KOPT-K1 (cell line): ENCODE measurements around the gene MASP1.
"Not testable (repeated sequence)": the region's sequence is repeated elsewhere in the genome, so short reads cannot be mapped to it uniquely, and the experiment has no call there.

Experiments used
- H3K27ac ChIP-seq: fragments of 200-600 bp; sonication (generic); 2 replicates; pipeline ENCODE4 v1.5.1; 2016; ENCODE audit warnings: antibody characterized with exemption, mild to moderate bottlenecking, low read depth, low read length; ENCODE audit not compliant: poor library complexity, severe bottlenecking
- H3K36me3 ChIP-seq: fragments of 200-600 bp; sonication (generic); 2 replicates; pipeline ENCODE4 v1.5.1; 2017; ENCODE audit warnings: antibody characterized with exemption, mild to moderate bottlenecking, low read length, moderate library complexity; ENCODE audit not compliant: insufficient read depth
- H3K9me3 ChIP-seq: fragments of 200-600 bp; sonication (generic); 2 replicates; pipeline ENCODE4 v1.5.1; 2017; ENCODE audit warnings: antibody characterized with exemption, low read length, mild to moderate bottlenecking; ENCODE audit not compliant: insufficient read depth, poor library complexity, severe bottlenecking

MASP1 gene

GRCh38 chr3:187207624-187208023 lies 83.9 kb downstream of the MASP1 start:
- Histone ChIP-seq H3K27ac (no peak overlapping the region), H3K9me3 (peaks cover 28% of the 10 kb centered on the region), H3K36me3 (no peaks in the 10 kb centered on the region)

- no peaks in the 10 kb centered on the region for H3K36me3 ChIP-seq
- H3K9me3 ChIP-seq: peaks cover 28% of the 10 kb centered on the region
- no peak overlapping the region for H3K27ac ChIP-seq
These were observed 84.5 kb downstream of the MASP1 start for GRCh38 chr3:187207062-187207461.

- Histone ChIP-seq H3K36me3 (no peaks in the 10 kb centered on the region), H3K9me3 (peaks cover 25% of the 10 kb centered on the region), H3K27ac (no peak overlapping the region)
These were observed 85.9 kb downstream of the MASP1 start for GRCh38 chr3:187205683-187206082.

GRCh38 chr3:187199463-187200050 lies 92.0 kb downstream of the MASP1 start:
- not testable (repeated sequence) for H3K36me3 ChIP-seq

GRCh38 chr3:187198490-187198889 lies 93.0 kb downstream of the MASP1 start:
- H3K36me3 ChIP-seq: no peaks in the 10 kb centered on the region
- no peaks in the 10 kb centered on the region for H3K9me3 ChIP-seq
- no peak overlapping the region for H3K27ac ChIP-seq

More at GRCh38 chr3:187199463-187200050, 92.0 kb downstream of the MASP1 start:
- not testable (repeated sequence) for H3K27ac ChIP-seq, H3K9me3 ChIP-seq

- Histone ChIP-seq H3K9me3 (no peaks in the 10 kb centered on the region), H3K36me3 (no peaks in the 10 kb centered on the region), H3K27ac (no peak within 1 kb of the TSS)
These were observed 94.2 kb downstream of the MASP1 start, which contains the start of gene RTP1 for GRCh38 chr3:187197335-187197649. Gene RTP1, plus strand, starts transcription at chr3:187197486. Its CDS starts 30 bp downstream, at chr3:187197516.

- Histone ChIP-seq H3K27ac (no peak overlapping the region), H3K36me3 (no peaks in the 10 kb centered on the region), H3K9me3 (no peaks in the 10 kb centered on the region)
These were observed 94.8 kb downstream of the MASP1 start for GRCh38 chr3:187196573-187197334.

- Histone ChIP-seq H3K9me3 (no peaks in the 10 kb centered on the region), H3K36me3 (no peaks in the 10 kb centered on the region), H3K27ac (no peak overlapping the region)
These were observed 98.4 kb downstream of the MASP1 start for GRCh38 chr3:187193181-187193580.

GRCh38 chr3:187191271-187191670 lies 100.3 kb downstream of the MASP1 start:
- H3K9me3 ChIP-seq: no peaks in the 10 kb centered on the region
- no peaks in the 10 kb centered on the region for H3K36me3 ChIP-seq
- H3K27ac ChIP-seq: no peak overlapping the region

GRCh38 chr3:187188931-187189330 lies 102.6 kb downstream of the MASP1 start:
- no peaks in the 10 kb centered on the region for H3K9me3 ChIP-seq
- H3K36me3 ChIP-seq: no peaks in the 10 kb centered on the region
- no peak overlapping the region for H3K27ac ChIP-seq

- Histone ChIP-seq H3K27ac (no peak overlapping the region), H3K36me3 (no peaks in the 10 kb centered on the region), H3K9me3 (no peaks in the 10 kb centered on the region)
These were observed 104.6 kb downstream of the MASP1 start for GRCh38 chr3:187186801-187187421.

- no peak overlapping the region for H3K27ac ChIP-seq
- H3K9me3 ChIP-seq: no peaks in the 10 kb centered on the region
- no peaks in the 10 kb centered on the region for H3K36me3 ChIP-seq
These were observed 105.2 kb downstream of the MASP1 start for GRCh38 chr3:187186375-187186774.

- H3K27ac ChIP-seq: no peak overlapping the region
- H3K36me3 ChIP-seq: no peaks in the 10 kb centered on the region
These were observed 105.8 kb downstream of the MASP1 start for GRCh38 chr3:187185759-187186158.

More at GRCh38 chr3:187185759-187186158, 105.8 kb downstream of the MASP1 start:
- no peaks in the 10 kb centered on the region for H3K9me3 ChIP-seq
